DOHH2 (cell line): ENCODE data around the gene LAIR1.
"Not testable (repeated sequence)": the region's sequence is repeated elsewhere in the genome, so short reads cannot be mapped to it uniquely, and the experiment has no call there.

Source experiments
- EZH2phosphoT487 ChIP-seq: fragments of 200-600 bp; sonication (generic); IDR thresholded peaks from 2 replicates; pipeline ENCODE4 v1.6.1; 2017; ENCODE audit warnings: borderline replicate concordance, mild to moderate bottlenecking, antibody characterized with exemption, low read length, moderate library complexity, mixed read lengths
- TF ChIP-seq, protein P1 (sequence below): fragments of 200-600 bp; sonication (generic); IDR thresholded peaks from one replicate; pipeline ENCODE4 v1.5.1; 2014; ENCODE audit warnings: antibody characterized with exemption, mild to moderate bottlenecking, low read depth, low read length; ENCODE audit not compliant: poor library complexity, severe bottlenecking

DNA sequence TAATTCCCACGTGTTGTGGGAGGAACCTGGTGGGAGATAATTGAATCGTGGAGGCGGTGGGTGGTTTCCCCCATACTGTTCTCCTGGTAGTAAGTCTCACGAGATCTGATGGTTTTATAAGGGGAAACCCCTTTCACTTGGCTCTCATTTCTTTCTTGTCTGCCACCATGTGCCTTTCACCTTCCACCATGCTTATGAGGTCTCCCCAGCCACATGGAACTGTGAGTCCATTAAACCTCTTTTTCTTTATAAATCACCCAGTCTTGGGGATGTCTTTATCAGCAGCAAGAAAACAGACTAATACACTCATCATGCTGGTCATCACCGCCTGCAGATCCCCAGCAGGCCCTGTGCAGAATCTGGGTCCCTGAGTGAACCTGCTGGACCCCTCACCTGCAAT lies 36.0 kb downstream of the LAIR1 start:
- TF ChIP-seq, protein P1, sequence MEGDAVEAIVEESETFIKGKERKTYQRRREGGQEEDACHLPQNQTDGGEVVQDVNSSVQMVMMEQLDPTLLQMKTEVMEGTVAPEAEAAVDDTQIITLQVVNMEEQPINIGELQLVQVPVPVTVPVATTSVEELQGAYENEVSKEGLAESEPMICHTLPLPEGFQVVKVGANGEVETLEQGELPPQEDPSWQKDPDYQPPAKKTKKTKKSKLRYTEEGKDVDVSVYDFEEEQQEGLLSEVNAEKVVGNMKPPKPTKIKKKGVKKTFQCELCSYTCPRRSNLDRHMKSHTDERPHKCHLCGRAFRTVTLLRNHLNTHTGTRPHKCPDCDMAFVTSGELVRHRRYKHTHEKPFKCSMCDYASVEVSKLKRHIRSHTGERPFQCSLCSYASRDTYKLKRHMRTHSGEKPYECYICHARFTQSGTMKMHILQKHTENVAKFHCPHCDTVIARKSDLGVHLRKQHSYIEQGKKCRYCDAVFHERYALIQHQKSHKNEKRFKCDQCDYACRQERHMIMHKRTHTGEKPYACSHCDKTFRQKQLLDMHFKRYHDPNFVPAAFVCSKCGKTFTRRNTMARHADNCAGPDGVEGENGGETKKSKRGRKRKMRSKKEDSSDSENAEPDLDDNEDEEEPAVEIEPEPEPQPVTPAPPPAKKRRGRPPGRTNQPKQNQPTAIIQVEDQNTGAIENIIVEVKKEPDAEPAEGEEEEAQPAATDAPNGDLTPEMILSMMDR, result not testable (repeated sequence)
- TF ChIP-seq EZH2phosphoT487, result not testable (repeated sequence)
